COLO668 (cell line): ENCODE data around the gene PLEKHA8.

ENCODE experiments used
- DNase-seq: peaks from one replicate; lab custom pipeline; 2025; ENCODE audit not compliant: unreplicated experiment; lab: John Stamatoyannopoulos, UW

PLEKHA8 gene, protein sequence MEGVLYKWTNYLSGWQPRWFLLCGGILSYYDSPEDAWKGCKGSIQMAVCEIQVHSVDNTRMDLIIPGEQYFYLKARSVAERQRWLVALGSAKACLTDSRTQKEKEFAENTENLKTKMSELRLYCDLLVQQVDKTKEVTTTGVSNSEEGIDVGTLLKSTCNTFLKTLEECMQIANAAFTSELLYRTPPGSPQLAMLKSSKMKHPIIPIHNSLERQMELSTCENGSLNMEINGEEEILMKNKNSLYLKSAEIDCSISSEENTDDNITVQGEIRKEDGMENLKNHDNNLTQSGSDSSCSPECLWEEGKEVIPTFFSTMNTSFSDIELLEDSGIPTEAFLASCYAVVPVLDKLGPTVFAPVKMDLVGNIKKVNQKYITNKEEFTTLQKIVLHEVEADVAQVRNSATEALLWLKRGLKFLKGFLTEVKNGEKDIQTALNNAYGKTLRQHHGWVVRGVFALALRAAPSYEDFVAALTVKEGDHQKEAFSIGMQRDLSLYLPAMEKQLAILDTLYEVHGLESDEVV

GRCh38 chr7:30028216-30028748 lies at the start of gene PLEKHA8:
Gene PLEKHA8 (plus strand): TSS chr7:30028412. CDS start chr7:30028763, 351 bp downstream.
- peak; percentile 95 for DNase-seq

GRCh38 chr7:29980151-29980550 lies 48.1 kb upstream of the PLEKHA8 start:
- no peak for DNase-seq

DNA sequence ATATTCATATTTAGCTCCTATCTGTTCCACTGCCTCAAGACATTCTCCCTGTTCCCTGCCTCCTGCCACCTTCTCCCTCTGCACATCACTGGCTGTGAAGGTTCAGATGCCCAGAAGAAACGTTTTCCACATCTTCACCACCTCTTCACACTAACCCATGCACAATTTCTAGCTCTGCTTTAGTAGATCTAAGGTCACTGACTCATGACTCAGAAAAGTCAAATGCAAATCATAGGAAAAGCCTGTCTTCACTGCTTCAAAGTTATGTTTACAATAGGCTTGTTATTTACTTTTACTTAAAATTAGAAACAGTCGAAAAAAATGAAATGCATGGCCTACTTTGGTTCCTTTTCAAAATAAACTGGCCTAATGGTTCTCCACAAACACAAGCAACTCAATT lies 41.1 kb upstream of the PLEKHA8 start:
- no peak for DNase-seq

GRCh38 chr7:29987811-29988317 lies 40.3 kb upstream of the PLEKHA8 start:
- DNase-seq: no peak

DNA sequence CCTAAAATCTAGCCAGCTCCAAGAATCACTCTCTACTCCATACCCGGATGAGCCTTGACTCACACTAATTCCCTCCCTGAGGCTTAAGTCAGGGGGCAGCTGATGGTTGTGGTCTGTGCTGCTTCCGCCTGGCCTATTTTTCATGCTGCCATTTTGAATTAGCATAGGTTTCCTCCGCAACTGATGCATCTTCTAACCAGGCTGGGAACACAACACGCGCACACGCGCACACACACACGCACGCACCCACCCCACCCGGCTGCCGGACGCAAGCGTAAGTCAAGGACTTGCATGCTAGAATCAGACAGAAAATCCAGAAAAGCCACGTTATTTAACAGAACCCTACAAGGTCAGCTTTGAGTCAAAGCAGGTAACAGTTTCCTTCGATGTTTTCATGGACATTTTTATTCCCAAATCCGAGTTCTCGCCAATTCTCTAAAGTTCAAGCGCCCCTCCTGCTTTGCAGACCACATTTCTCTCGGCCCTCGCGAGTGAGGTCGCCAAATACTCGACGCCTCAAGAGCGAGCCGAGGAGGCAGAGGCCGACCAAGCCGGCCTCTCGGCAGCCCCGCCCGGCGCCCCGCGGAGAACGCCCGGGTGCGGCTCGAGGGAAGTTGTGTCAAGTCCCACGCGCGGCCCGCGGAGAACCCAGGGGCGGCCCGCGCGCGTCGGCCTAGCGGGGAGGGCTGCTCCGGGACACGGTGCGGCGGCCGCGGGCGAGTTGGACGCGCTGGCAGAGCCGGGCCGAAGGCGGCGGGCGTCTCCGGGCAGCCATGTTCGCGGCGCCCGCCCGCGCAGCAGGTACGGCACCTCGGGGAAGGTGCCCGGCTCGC lies 39.6 kb upstream of the PLEKHA8 start:
- DNase-seq: peak; percentile 76

DNA sequence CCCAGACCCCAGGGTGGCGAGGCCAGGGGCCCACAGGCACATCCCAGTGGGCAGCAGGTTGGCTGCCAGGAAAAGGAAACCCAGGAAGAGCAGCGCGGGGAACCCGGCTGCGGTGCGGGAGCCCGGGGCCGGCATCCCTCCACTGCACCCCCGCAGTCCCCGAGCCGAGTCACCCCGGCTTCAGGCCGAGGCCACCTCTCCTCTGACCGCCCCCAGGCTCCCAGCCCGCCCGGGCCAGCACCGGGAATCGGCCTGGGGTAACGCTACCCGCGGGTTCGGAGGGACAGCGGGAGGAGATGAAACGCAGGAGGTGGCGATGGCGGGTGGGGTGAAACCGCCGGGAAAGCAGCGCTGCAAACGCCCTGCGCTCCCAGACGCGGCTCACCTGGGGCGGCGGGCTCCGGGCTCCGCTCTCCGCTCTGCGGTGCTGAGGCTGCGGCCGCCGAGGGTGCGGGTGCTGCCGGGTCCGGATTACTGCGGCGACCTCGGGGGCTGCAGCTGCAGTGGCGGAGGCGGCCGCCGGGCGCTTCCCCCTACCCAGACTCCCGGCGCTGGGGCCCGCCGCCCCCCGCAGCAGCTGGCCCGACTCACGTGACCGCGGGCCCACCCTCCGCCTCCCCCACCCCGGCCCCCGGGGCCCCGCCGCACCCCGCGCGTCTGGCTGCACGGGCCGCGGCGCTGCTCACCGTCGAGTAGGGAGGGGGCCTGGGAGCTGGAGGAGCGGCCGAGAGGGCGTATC lies 38.8 kb upstream of the PLEKHA8 start, which contains the start of gene SCRN1:
SCRN1 (minus strand) TSS at position 545 of the 739 bp plus-strand sequence. CDS start 20,734 bp downstream, outside the sequence.
- DNase-seq: peak; percentile 71

- DNase-seq: no peak
These were observed 37.3 kb upstream of the PLEKHA8 start for GRCh38 chr7:29990931-29991330.

DNA sequence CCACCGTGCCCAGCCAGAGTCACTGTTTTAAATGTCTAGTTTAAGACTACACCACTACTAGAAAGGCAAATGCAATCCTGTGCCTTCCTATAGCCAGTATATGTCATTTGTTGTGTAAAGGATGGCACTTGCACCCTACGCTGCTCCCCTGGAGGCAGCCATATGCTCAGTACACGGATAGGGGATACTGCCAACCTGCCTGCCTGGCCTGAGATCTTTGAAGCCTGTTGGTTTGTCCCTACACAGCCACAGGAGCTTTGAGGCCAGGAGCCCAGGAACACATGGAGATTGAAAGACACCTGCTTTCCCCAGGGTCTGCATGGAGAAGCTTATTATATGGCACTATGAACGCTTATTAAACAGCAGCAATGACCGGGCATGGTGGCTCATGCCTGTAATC lies 36.3 kb upstream of the PLEKHA8 start:
- DNase-seq: no peak

GRCh38 chr7:29993140-29993539 lies 35.1 kb upstream of the PLEKHA8 start:
- DNase-seq: no peak

- DNase-seq: no peak
These were observed 32.6 kb upstream of the PLEKHA8 start for GRCh38 chr7:29995652-29996051.

- DNase-seq: no peak
These were observed 31.9 kb upstream of the PLEKHA8 start for GRCh38 chr7:29996321-29996720.

DNA sequence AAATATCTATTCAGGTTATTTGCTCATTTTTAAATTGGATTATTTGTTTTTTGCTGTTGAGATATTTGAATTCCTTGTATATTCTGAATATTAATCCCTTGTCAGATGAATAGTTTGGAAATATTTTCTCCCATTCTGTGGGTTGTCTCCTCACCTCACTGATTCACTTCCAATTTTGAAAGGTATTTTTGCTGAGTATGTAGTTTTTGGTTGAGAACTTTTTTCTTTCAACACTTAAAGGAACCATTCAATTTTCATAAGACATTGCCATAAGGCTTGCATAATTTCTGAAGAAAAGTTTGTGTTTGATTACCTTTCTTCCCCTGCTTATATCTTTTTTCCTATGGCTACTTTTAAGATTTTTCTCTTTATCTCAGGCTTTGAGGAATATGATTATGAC lies 29.7 kb upstream of the PLEKHA8 start:
- DNase-seq: no peak

DNA sequence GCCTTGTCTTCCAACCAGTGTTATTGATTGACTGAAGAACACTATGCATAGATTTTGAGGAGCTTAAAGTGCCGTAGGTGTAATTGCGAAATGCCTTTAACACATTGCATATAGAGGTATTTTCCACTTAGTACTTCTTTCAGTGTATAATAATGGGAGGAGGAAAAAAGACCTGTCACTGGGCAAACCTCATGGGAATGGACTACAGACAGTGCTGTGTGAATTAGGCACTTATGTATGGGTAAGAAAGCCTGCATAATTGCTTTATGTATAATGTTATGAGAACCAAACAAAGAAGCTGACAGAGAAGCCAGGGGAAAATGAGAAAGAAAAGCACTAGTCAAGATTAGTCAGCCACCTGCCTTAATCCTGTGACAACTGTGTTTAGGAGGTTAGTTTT lies 26.2 kb upstream of the PLEKHA8 start:
- DNase-seq: no peak

DNA sequence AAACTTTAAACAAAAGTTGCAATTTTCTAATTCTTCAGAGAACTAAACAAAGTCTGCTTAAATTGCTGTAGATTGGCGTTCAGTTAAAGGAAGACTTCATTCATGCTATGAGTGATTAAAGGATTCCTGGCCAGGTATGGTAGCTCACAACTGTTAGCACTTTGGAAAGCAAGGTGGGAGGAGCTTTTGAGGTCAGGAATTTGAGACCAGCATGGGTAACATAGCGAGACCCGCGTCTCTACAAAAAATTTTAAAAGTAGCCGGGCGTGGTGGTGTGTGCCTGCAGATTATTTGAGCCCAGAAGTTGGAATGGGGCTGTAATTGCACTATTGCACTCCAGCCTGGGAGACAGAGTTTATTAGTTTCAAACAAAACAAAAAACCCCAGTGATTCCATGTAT lies 25.1 kb upstream of the PLEKHA8 start:
- no peak for DNase-seq

DNA sequence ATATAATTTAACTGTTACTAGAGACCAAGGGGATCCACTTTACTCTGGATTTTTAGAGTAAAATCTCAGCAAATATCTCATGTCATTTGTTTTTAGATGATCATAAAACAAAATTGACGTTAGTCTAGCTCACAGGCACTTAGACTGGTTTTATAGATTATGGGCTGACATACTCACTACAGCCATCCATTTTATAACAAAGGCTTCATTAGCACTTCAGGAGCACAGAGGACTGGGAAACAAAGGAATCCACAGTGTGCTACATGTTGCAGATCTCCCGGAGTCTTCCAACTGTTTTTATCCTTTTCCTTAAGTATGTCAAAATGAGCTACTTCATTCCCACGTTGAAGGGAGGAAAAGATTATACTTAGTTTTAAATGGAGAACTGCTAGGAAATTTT lies 22.7 kb upstream of the PLEKHA8 start:
- DNase-seq: no peak

DNA sequence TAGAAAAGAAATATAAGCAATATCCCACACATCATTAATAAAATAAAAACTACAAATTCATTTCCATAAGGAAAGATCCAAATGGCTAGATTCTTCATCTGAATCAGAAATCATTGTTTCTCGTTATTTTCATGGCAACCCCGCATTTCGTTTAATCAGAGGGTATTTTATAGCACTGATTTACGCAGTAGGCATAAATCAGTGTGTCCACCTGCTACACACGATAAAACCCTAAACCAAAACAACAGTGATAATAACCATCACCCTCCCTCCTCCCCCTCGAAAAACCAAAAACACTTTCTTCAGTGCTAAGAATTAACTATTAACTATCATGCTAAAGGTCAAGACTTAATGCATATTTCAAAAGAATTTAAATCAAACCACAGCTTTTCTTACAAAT lies 18.2 kb upstream of the PLEKHA8 start:
- no peak for DNase-seq

DNA sequence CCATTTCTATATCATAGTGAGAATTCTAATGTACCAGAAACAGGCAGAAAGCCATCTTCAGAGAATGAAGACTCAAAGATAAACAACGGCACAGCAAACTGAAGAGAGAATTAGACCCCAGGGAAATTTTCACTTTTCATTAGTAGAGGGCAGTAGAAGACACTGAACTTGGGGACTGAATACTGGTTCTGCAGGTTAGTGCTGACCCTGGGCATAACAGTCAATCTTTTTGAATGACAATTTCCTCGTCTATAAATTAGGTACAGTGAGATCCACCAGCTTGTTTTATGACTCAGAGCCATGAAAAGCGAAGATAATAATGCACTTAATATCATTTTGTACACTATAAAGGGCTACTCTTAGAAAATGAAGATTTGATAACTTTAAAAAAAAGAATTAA lies 15.5 kb upstream of the PLEKHA8 start:
- no peak for DNase-seq

DNA sequence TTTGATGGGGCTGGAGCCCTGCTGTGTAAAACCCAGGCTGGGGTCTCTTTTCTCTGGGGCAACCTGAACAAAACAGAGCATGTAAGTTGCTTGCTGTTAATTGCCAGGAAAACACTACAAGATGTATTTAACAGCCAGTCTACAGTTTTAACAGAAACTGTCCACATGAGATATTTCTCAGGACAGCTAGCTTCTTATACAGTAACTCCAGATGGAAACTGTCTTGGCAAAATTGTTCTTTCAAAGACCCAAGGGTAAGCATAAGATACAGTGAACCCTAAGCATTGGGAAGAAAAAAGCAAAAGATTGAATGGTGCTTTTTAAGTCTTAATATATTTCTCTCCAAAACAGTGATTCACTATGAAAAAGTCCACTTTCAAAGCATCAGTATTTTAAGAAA lies 9.8 kb upstream of the PLEKHA8 start:
- no peak for DNase-seq

GRCh38 chr7:30019387-30019786 lies 8.8 kb upstream of the PLEKHA8 start:
- DNase-seq: no peak

GRCh38 chr7:30019960-30020359 lies 8.3 kb upstream of the PLEKHA8 start:
- no peak for DNase-seq

DNA sequence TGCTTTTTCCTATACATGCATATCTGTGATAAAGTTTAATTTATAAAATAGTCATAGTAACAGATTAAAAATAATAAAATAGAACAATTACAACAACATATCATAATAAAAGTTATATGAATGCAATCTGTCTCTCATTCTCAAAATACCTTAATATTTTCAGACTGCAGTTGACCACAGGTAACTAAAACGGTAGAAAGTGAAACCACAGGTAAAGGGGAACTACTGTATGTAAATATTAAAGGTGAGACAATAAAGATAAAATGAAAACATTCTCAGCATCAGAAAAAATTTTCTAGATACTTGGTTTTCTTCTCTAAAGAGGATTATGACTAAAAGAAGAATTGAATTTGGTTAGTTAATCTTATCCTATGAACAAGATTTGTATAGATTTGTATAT lies 7.7 kb upstream of the PLEKHA8 start:
- no peak for DNase-seq
